Measurements from ENCODE around the gene FAM228A.

GRCh38 chr2:24222946-24223345 lies 48.1 kb downstream of the FAM228A start:
- TF ChIP-seq EZH2 (IDR thresholded peaks at IDR 0.05): no peak
- no peak for TF ChIP-seq EZH2phosphoT487 (IDR thresholded peaks at IDR 0.05)
